GM19324 (cell line): ENCODE data around the gene LARGE1.

Experiments
- ATAC-seq: cut with Tn5 transposase; IDR thresholded peaks from one replicate; pipeline ENCODE4 v1.9.1; 2021; ENCODE audit warnings: mild to moderate bottlenecking, moderate library complexity; ENCODE audit not compliant: unreplicated experiment, low FRiP score

The LARGE1 gene

GRCh38 chr22:33787645-33788456 is 132.4 kb downstream of the LARGE1 start:
- no peak for ATAC-seq

GRCh38 chr22:33786149-33786548 is 134.1 kb downstream of the LARGE1 start:
- no peak for ATAC-seq

GRCh38 chr22:33785283-33785968 is 134.8 kb downstream of the LARGE1 start:
- ATAC-seq, result no peak

- ATAC-seq, result no peak
These were observed 138.9 kb downstream of the LARGE1 start for GRCh38 chr22:33781411-33781810.

- ATAC-seq, result no peak
These were observed 139.6 kb downstream of the LARGE1 start for GRCh38 chr22:33780531-33781136.

- ATAC-seq, result no peak
These were observed 141.0 kb downstream of the LARGE1 start for GRCh38 chr22:33779243-33779642.

- no peak for ATAC-seq
These were observed 143.8 kb downstream of the LARGE1 start for GRCh38 chr22:33776491-33776890.

- no peak for ATAC-seq
These were observed 145.5 kb downstream of the LARGE1 start for GRCh38 chr22:33774781-33775180.

- ATAC-seq, result no peak
These were observed 147.5 kb downstream of the LARGE1 start for GRCh38 chr22:33772745-33773144.

- no peak for ATAC-seq
These were observed 149.1 kb downstream of the LARGE1 start for GRCh38 chr22:33771136-33771535.

GRCh38 chr22:33770723-33771122 is 149.6 kb downstream of the LARGE1 start:
- ATAC-seq, result no peak

GRCh38 chr22:33766091-33766490 is 154.2 kb downstream of the LARGE1 start:
- no peak for ATAC-seq

- ATAC-seq, result no peak
These were observed 161.3 kb downstream of the LARGE1 start for GRCh38 chr22:33758961-33759360.

GRCh38 chr22:33757802-33758483 is 162.3 kb downstream of the LARGE1 start:
- no peak for ATAC-seq

- ATAC-seq, result no peak
These were observed 163.1 kb downstream of the LARGE1 start for GRCh38 chr22:33757041-33757801.

- ATAC-seq, result no peak
These were observed 163.7 kb downstream of the LARGE1 start for GRCh38 chr22:33756508-33756949.

GRCh38 chr22:33748714-33749113 is 171.6 kb downstream of the LARGE1 start:
- no peak for ATAC-seq

- ATAC-seq, result no peak
These were observed 172.6 kb downstream of the LARGE1 start for GRCh38 chr22:33747576-33748180.

- no peak for ATAC-seq
These were observed 173.2 kb downstream of the LARGE1 start for GRCh38 chr22:33747029-33747428.

GRCh38 chr22:33746501-33746928 is 173.8 kb downstream of the LARGE1 start:
- no peak for ATAC-seq
